ENCODE measurements around the gene PAQR3.
A peak's percentile ranks its signal among the peaks of the same experiment; 100 is the strongest.

PAQR3 gene

GRCh38 chr4:78949735-78950134, 10.5 kb upstream of the PAQR3 start:
- DNase-seq (ENCODE audit: low spot score) = no peak
- TF ChIP-seq, protein P1, sequence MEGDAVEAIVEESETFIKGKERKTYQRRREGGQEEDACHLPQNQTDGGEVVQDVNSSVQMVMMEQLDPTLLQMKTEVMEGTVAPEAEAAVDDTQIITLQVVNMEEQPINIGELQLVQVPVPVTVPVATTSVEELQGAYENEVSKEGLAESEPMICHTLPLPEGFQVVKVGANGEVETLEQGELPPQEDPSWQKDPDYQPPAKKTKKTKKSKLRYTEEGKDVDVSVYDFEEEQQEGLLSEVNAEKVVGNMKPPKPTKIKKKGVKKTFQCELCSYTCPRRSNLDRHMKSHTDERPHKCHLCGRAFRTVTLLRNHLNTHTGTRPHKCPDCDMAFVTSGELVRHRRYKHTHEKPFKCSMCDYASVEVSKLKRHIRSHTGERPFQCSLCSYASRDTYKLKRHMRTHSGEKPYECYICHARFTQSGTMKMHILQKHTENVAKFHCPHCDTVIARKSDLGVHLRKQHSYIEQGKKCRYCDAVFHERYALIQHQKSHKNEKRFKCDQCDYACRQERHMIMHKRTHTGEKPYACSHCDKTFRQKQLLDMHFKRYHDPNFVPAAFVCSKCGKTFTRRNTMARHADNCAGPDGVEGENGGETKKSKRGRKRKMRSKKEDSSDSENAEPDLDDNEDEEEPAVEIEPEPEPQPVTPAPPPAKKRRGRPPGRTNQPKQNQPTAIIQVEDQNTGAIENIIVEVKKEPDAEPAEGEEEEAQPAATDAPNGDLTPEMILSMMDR (IDR thresholded peaks at IDR 0.05; ENCODE audit: extremely low read depth, insufficient read depth, missing control alignments) = no peak
- in situ Hi-C loops (cut with MboI; ENCODE audit: low pct_unique_long_range_greater_than_20kb, low sequenced_read_pairs, unreplicated experiment) = loop anchor here (25.0 kb wide), 1 partner anchor 1263 kb away; no protein-coding TSS in a partner anchor

- in situ Hi-C loops (cut with MboI; ENCODE audit: low pct_unique_long_range_greater_than_20kb, low sequenced_read_pairs, unreplicated experiment) = loop anchor here (25.0 kb wide), 1 partner anchor 1267 kb away; no protein-coding TSS in a partner anchor
- no peak for DNase-seq (ENCODE audit: low spot score)
- TF ChIP-seq, protein P1 (IDR thresholded peaks at IDR 0.05; ENCODE audit: extremely low read depth, insufficient read depth, missing control alignments) = no peak
Observed at GRCh38 chr4:78945651-78946179, 6.5 kb upstream of the PAQR3 start.

GRCh38 chr4:78944381-78944780, 5.1 kb upstream of the PAQR3 start:
- in situ Hi-C loops (cut with MboI; ENCODE audit: low pct_unique_long_range_greater_than_20kb, low sequenced_read_pairs, unreplicated experiment) = loop anchor here (25.0 kb wide), 1 partner anchor 1268 kb away; no protein-coding TSS in a partner anchor
- TF ChIP-seq, protein P1 (IDR thresholded peaks at IDR 0.05; ENCODE audit: extremely low read depth, insufficient read depth, missing control alignments) = no peak
- DNase-seq (ENCODE audit: low spot score) = no peak

- TF ChIP-seq, protein P1 (IDR thresholded peaks at IDR 0.05; ENCODE audit: extremely low read depth, insufficient read depth, missing control alignments) = no peak
- peak; percentile 15 for DNase-seq (ENCODE audit: low spot score)
- in situ Hi-C loops (cut with MboI; ENCODE audit: low pct_unique_long_range_greater_than_20kb, low sequenced_read_pairs, unreplicated experiment) = loop anchor here (25.0 kb wide), 1 partner anchor 1272 kb away; no protein-coding TSS in a partner anchor
Observed at GRCh38 chr4:78940752-78941151, 1.5 kb upstream of the PAQR3 start.

DNA sequence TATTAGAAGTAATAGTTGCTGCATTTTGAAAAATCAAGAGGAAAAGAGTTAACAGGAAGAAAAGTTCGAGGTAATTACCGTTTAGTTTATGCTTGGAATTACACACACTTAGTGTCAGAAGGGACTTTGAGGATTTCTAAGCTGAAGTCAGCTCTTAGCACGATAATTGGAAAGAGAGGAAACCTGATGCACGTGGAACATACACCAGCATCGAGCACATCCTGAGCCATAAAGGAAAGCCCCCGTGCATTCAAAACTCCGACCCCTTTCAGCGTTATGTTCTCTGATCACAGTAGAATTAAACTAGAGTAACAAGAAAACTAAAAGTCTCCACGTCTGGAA, 400 bp upstream of the PAQR3 start:
- no peak for DNase-seq (ENCODE audit: low spot score)
- TF ChIP-seq, protein P1 (IDR thresholded peaks at IDR 0.05; ENCODE audit: extremely low read depth, insufficient read depth, missing control alignments) = no peak
- in situ Hi-C loops (cut with MboI; ENCODE audit: low pct_unique_long_range_greater_than_20kb, low sequenced_read_pairs, unreplicated experiment) = loop anchor here (25.0 kb wide), 1 partner anchor 1273 kb away; no protein-coding TSS in a partner anchor

GRCh38 chr4:78938474-78938867, 767 bp downstream of the PAQR3 start:
- in situ Hi-C loops (cut with MboI; ENCODE audit: low pct_unique_long_range_greater_than_20kb, low sequenced_read_pairs, unreplicated experiment) = loop anchor here (25.0 kb wide), 1 partner anchor 1274 kb away; no protein-coding TSS in a partner anchor
- no peak for DNase-seq (ENCODE audit: low spot score)
- TF ChIP-seq, protein P1 (IDR thresholded peaks at IDR 0.05; ENCODE audit: extremely low read depth, insufficient read depth, missing control alignments) = no peak
